DMS153 (cell line): ENCODE data around the gene CSK.

Experiments
- DNase-seq: peaks from one replicate; lab custom pipeline; 2025; lab: John Stamatoyannopoulos, UW

CSK gene

DNA sequence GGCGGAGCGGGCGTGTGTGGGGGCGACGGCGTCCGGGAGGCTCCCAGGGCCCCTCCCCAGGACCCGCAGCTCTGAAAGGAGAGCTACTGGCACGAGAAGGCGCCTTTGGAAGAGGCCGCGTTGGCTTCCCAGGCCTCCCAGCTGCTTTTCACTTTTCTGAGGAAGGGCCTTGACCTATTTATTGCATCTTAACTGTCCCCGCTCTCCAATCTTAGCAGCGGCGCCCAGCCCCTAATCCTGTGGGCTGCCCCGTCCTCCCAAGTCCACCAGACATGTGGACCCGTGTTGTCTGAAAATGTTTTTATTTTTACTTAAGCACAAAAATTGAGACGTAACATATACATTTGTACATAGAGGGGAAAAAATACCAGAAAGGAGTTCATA, 61.6 kb downstream of the CSK start:
- no peak for DNase-seq

GRCh38 chr15:74843891-74844299, 62.0 kb downstream of the CSK start:
- no peak for DNase-seq

DNA sequence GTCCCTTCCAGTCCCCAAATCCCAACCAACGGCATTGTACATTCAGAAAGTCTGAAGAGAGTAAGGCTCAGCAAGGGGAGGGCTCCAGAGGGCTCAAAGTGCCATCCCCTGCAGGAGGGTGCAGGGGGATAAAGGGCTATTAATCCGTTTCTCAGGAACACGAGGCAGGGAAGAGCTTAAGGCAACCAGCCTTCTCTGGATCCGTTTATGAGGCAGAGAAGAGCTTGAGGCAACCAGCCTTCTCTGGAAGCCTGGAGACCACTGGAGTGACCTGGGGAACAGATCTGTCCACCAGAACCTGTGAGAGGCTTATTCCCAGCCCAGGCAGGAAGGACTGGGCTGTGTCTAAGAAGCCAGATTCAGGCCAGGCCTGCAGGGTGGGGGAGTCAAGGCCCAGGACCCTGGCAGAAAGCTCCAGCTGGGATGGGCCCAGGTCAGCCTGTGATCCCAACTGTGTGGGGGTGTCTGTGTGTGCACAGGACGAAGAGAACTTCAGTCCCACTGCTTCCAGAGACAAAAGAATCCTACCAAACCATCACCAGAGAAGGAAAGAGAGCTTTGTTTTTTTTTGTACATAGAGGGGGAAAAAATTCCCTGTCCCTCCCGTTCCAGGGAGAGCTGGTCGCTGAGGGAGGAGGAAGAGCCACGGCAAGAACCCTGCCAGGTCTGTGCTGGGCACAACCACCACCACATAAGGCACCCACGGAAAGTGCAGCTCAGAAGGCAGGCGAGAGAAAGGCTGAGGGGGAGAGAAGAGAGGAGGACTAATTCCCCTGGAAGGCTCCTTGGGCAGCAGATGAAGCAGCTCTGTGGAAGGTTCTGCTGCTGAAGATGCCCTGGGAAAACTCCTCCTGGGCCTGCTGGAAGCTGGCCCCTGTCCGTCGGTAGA, 62.7 kb downstream of the CSK start:
- no peak for DNase-seq

GRCh38 chr15:74845208-74845568, 63.3 kb downstream of the CSK start:
- DNase-seq, result no peak

- DNase-seq, result no peak
Measured at GRCh38 chr15:74845581-74845980, 63.7 kb downstream of the CSK start.

GRCh38 chr15:74847432-74847831, 65.6 kb downstream of the CSK start:
- no peak for DNase-seq

- DNase-seq, result no peak
Measured at GRCh38 chr15:74850393-74850792, 68.5 kb downstream of the CSK start.

- no peak for DNase-seq
Measured at GRCh38 chr15:74851960-74852359, 70.1 kb downstream of the CSK start.
